Measurements from ENCODE around the gene SGSH.
"Not testable (repeated sequence)": the region's sequence is repeated elsewhere in the genome, so short reads cannot be mapped to it uniquely, and the experiment has no call there.

SGSH gene

GRCh38 chr17:80220054-80220735, at the start of gene SGSH, which contains the start of gene SLC26A11:
SGSH (minus strand) TSS chr17:80220333; CDS start chr17:80220313, 20 bp downstream.
SLC26A11 (plus strand) TSS chr17:80220427; CDS start chr17:80221561, 1,134 bp downstream.
- DNase-seq (ENCODE audit: low spot score) = peak; percentile 87

- no peak for DNase-seq (ENCODE audit: low spot score)
Observed at GRCh38 chr17:80269405-80269807, 49.3 kb upstream of the SGSH start.

GRCh38 chr17:80268427-80268826, 48.3 kb upstream of the SGSH start:
- DNase-seq (ENCODE audit: low spot score) = no peak

- no peak for DNase-seq (ENCODE audit: low spot score)
Observed at GRCh38 chr17:80267391-80267790, 47.3 kb upstream of the SGSH start.

- no peak for DNase-seq (ENCODE audit: low spot score)
Observed at GRCh38 chr17:80265205-80266068, 45.3 kb upstream of the SGSH start.

GRCh38 chr17:80264205-80265075, 44.3 kb upstream of the SGSH start:
- DNase-seq (ENCODE audit: low spot score) = no peak

GRCh38 chr17:80263253-80264204, 43.4 kb upstream of the SGSH start:
- peak; percentile 83 for DNase-seq (ENCODE audit: low spot score)

GRCh38 chr17:80262775-80263244, 42.7 kb upstream of the SGSH start:
- DNase-seq (ENCODE audit: low spot score) = no peak

- no peak for DNase-seq (ENCODE audit: low spot score)
Observed at GRCh38 chr17:80262291-80262690, 42.2 kb upstream of the SGSH start.

GRCh38 chr17:80261895-80262279, 41.8 kb upstream of the SGSH start:
- DNase-seq (ENCODE audit: low spot score) = no peak

GRCh38 chr17:80261159-80261894, 41.2 kb upstream of the SGSH start:
- DNase-seq (ENCODE audit: low spot score) = no peak

GRCh38 chr17:80260791-80261158, 40.6 kb upstream of the SGSH start, which contains the start of gene RNF213:
RNF213 (plus strand) TSS chr17:80260852; CDS start chr17:80263682, 2,830 bp downstream.
- no peak for DNase-seq (ENCODE audit: low spot score)

GRCh38 chr17:80260069-80260535, 40.0 kb upstream of the SGSH start:
- DNase-seq (ENCODE audit: low spot score) = peak; percentile 77

- no peak for DNase-seq (ENCODE audit: low spot score)
Observed at GRCh38 chr17:80259457-80260068, 39.4 kb upstream of the SGSH start.

GRCh38 chr17:80258296-80258695, 38.2 kb upstream of the SGSH start:
- not testable (repeated sequence) for DNase-seq (ENCODE audit: low spot score)

- DNase-seq (ENCODE audit: low spot score) = no peak
Observed at GRCh38 chr17:80257716-80258213, 37.6 kb upstream of the SGSH start.

- no peak for DNase-seq (ENCODE audit: low spot score)
Observed at GRCh38 chr17:80256034-80256350, 35.9 kb upstream of the SGSH start.

- no peak for DNase-seq (ENCODE audit: low spot score)
Observed at GRCh38 chr17:80254396-80255251, 34.5 kb upstream of the SGSH start.

All from left forelimb (tissue), 1 donor.